T-helper 1 cell (primary cell): Measurements from ENCODE around the gene POU6F2.
"Not testable (repeated sequence)": the region's sequence is repeated elsewhere in the genome, so short reads cannot be mapped to it uniquely, and the experiment has no call there.

Experiments
- DNase-seq, 5 donors: peaks; one replicate each; pipeline ENCODE4 v3.0.0-alpha.2; 2012 to 2020

The POU6F2 gene

GRCh38 chr7:38992203-38992602 lies 14.5 kb downstream of the POU6F2 start:
- DNase-seq, result no peak

DNA sequence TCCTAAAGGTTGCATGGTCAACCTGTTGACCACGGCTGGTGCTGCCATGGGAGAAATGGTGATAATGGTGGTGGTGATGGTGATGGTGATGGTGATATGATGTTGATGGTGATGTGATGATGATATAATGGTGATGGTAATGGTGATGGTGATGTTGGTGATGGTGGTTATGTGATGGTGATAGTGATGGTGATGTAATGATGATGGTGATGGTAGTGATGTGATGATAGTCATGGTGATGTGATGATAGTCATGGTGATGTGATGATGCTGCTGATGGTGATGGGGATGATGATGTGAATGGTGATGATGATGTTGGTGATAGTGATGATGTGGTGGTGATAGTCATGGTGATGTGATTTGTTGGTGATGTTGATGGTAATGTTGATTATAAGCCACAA lies 23.9 kb downstream of the POU6F2 start:
- no peak for DNase-seq

- no peak for DNase-seq
These were observed 25.0 kb downstream of the POU6F2 start for GRCh38 chr7:39002755-39003154.

- no peak for DNase-seq
These were observed 27.3 kb downstream of the POU6F2 start for GRCh38 chr7:39005036-39005435.

- no peak for DNase-seq
These were observed 27.8 kb downstream of the POU6F2 start for GRCh38 chr7:39005461-39005860.

- not testable (repeated sequence) for DNase-seq
These were observed 35.6 kb downstream of the POU6F2 start for GRCh38 chr7:39013049-39013939.

DNA sequence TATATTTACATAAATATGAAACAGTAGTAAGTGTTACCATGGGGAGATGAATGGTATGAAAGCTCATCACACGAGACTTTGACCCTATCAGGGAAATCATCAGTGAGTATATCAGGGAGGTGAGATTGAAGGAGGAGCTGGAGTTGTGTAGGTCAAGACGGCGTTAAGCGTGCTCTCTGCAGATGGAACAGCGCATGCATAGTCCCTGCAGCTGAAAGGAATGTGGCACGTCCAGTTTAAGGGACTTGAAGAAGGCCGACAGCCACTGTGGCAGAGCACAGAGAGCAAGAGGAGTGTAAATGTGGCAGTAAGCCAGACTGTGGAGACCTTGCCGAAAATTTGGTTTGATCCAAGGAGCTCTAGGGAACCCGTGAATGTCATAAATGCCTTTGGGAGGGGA lies 38.9 kb downstream of the POU6F2 start:
- DNase-seq, result no peak

- no peak for DNase-seq
These were observed 39.7 kb downstream of the POU6F2 start for GRCh38 chr7:39017369-39017915.

DNA sequence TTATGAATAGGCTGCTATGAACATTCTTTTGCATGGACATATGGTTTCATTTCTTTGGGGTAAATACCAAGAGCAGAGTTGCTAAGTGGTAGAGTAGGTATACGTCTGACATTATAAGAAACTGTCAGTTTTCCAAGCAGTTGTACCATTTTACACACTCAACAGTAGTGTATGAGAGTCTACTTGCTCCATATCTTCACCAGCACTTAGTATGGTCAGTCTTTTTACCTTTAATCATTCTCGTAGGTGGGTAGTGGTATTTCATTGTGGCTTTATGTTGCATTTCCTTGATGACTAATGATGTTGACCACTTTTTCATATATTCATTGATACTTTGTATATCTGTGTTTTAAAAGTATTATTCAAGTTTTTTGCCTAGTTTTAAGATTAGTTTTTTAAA lies 45.1 kb downstream of the POU6F2 start:
- no peak for DNase-seq

- DNase-seq, result no peak
These were observed 49.8 kb downstream of the POU6F2 start for GRCh38 chr7:39027491-39027890.

DNA sequence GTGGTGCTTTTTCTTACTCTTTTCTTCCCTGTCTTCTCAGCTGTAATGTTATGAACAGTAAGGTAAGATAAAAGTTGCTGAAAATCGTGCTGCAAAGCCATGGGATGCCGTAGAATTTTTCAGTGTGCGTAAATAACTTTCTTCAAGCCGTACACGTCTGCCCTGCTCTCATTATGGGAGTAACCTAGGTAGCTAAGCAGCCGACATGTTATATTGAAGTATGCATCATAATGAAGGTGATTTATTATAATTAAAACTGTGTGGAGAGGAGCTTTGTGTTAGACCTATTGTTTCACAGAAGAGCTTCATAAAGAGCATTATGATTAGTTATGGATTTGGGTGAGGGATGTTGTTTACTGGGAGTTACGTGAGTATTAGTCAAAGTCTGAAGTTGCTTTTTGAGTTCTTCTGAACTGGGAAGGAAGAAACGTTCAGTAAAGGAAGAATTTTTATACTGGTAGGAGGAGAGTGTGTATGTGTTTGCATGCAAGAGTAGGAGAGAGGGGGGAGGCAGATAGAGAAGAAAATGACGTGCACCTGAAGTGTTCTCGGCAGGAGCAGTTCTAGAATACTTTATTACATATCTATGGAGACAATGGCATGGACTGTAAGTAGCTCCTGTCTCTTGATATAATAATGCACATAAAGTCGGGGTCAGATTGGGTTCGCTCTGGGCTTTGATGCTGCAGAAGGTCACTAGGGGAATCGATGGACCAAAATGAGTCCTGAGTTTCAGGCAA lies 56.3 kb downstream of the POU6F2 start:
- DNase-seq, result no peak

GRCh38 chr7:39035156-39035555 lies 57.4 kb downstream of the POU6F2 start:
- DNase-seq, result no peak

- DNase-seq, result no peak
These were observed 58.2 kb downstream of the POU6F2 start for GRCh38 chr7:39035903-39036302.

DNA sequence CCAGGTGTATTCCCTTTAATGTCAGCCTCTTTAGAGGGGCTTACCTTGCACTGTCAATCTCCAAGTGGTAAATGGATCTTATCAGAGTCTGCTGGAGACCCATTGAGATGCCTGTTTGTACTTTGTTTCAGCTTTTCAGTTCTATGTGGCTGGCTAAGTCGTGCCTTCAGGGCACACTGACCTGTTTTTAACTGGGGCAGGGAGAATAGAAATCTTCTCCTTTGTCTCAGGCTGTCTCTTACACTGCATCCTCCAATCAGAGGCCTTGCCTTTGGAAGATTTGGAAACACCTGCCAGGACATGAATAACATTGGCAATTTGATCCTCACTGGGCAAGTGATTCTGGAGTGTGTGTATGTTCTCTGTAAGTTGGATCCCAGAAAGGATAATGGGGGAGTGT lies 65.0 kb downstream of the POU6F2 start:
- no peak for DNase-seq

DNA sequence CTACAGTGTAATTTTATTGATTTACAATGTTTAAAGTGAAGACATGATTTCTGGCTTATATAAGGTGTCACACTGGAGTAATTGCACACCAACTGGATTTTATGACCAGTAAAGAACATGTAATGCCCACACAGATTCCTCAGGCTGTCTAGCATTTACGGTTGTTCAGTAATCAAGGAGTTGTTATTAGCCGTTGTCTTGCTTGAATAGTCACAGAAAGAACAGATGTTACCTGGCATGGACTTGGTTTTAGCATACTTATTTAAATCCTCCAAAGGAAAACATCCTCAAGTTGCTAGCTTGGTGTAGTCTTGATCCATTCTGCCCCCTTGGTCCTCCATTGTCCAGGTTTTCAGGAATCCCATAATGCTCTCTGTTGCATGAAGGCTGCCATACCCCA lies 65.8 kb downstream of the POU6F2 start:
- DNase-seq, result no peak

DNA sequence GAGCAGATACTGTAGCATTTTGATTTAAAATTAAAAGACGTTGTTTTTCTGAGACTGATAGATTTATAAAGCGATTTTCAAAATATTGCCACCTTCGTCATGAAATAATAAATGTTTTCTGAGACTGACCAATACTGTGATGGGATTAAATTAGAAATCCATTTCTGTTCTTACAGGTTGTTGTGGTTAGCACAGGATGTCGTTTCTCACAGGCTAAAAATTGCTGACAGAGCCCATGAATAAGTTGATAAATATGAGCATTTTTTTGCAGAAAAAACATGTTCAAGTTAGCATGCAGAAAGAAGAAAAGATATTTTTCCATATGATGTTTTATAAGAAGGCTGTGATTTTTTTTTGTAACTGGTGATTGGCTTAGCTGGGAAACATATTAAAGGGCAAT lies 66.8 kb downstream of the POU6F2 start:
- DNase-seq, result no peak

DNA sequence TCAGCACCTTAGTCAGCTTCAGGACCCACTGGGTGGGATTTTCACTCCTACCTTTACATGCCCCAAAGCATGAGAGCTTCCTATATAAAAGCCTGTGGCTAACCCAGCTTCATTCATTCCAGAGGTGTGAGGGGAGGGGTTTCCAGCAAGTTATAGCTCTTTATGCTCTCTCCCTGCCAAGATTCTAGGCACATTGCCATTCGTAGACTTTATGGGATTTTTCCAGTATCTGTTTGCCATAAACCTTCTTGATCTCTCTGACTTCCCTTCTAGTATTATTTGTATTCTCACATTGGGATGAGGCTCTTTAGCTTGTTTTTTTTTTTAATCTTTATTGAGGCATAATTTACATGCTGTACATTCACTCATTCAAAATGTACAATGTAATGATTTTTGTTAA lies 67.5 kb downstream of the POU6F2 start:
- no peak for DNase-seq

DNA sequence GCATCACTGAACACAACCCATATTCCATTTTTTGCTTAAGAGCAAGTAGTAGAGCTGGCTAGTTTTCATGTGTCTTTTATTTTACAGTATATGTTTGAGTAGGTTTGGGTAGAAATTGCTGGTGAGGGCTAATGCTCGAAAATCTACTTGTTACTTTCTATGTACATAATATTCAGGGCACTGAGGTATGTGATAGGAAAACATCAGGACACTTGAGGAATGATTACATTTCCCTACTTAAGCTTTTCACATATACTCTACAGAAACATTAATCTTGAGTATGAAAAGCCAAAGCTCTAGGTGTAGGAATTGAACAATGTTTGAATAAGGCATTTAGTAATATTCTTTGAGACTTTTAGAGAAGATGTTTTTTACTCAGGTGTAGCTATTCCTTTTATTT lies 73.6 kb downstream of the POU6F2 start:
- no peak for DNase-seq

- DNase-seq, result no peak
These were observed 74.0 kb downstream of the POU6F2 start for GRCh38 chr7:39051707-39052106.

- no peak for DNase-seq
These were observed 77.0 kb downstream of the POU6F2 start for GRCh38 chr7:39054731-39055130.

DNA sequence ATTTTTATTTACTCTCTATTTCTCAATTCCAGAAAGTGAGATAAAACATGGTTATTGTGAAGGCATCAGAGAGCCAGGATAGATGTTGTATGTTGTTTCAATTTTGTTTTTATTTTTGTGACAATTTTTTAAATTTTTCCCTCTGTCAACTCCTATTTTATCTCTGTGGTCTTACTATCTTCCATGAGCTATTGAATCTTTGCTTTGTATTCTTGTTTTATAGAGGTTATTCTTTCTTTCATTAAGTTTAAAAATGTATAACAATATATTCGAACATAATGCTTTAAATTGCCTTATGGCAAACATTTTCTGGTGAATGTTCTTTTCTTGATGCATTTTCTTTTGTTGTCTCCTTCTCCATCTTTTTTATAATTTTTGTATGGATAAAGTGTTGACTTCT lies 78.4 kb downstream of the POU6F2 start:
- DNase-seq, result no peak

GRCh38 chr7:39062811-39063210 lies 85.1 kb downstream of the POU6F2 start:
- no peak for DNase-seq

- no peak for DNase-seq
These were observed 91.3 kb downstream of the POU6F2 start for GRCh38 chr7:39069031-39069430.
